Upper lobe of right lung (tissue), 1 donor: ENCODE measurements around the gene ZNF648. TPM values are rescaled to one million over a fixed set of nuclear protein-coding genes. Genes with fewer than 3 reads are reported as not detected.
A peak's percentile ranks its signal among the peaks of the same experiment; 100 is the strongest.
"Not testable (repeated sequence)": the region's sequence is repeated elsewhere in the genome, so short reads cannot be mapped to it uniquely, and the experiment has no call there.

Experiments used
- ATAC-seq: fragments of 200-7000 bp; cut with Tn5 transposase; one replicate; pipeline ENCODE4 v1.9.1; 2020; ENCODE audit warnings: mild to moderate bottlenecking, moderate library complexity
- DNase-seq: peaks from one replicate; pipeline ENCODE4 v3.0.0-alpha.2; 2020
- H3K27ac ChIP-seq: fragments of 200-600 bp; one replicate; pipeline ENCODE4 v1.8.0; 2022
- H3K27me3 ChIP-seq: fragments of 200-600 bp; one replicate; pipeline ENCODE4 v1.8.0; 2022; ENCODE audit warnings: mild to moderate bottlenecking
- H3K36me3 ChIP-seq: fragments of 200-600 bp; one replicate; pipeline ENCODE4 v1.8.0; 2022
- H3K4me1 ChIP-seq: fragments of 200-600 bp; one replicate; pipeline ENCODE4 v1.8.0; 2022
- H3K4me3 ChIP-seq: fragments of 200-600 bp; one replicate; pipeline ENCODE4 v1.8.0; 2022; ENCODE audit warnings: mild to moderate bottlenecking
- H3K9me3 ChIP-seq: fragments of 200-600 bp; one replicate; pipeline ENCODE4 v1.8.0; 2022
- CTCF ChIP-seq: fragments of 200-600 bp; IDR thresholded peaks from one replicate; pipeline ENCODE4 v1.8.0; 2022; ENCODE audit warnings: antibody characterized with exemption
- intact Hi-C: fragments of 100-400 bp; cut with DNase I; formaldehyde crosslinking; loops from one replicate; pipeline ENCODE4 v1.11.0; 2022
- total RNA-seq: library from RNA; stranded (reverse); fragmentation: NEBNext Ultra II Directional; extraction: Animal tissue kit (Norgen Biotek cat#: 25700); gene quantifications from one replicate; pipeline ENCODE4 v1.2.1, GENCODE V29; 2021
- donor health status: DM: no; HTN: yes; CAD: no; lungs with severe emphysema.

The ZNF648 gene
- total RNA-seq, 1 donor from 2014 or later = not detected

- DNase-seq (no peak), ATAC-seq (no peak)
- H3K36me3 ChIP-seq = no peaks in the 10 kb centered on the region
- no peak overlapping the region for H3K27ac ChIP-seq
- H3K27me3 ChIP-seq = peaks cover 18% of the 10 kb centered on the region
- H3K9me3 ChIP-seq = no peaks in the 10 kb centered on the region
- TF ChIP-seq CTCF = no peak
- intact Hi-C loops = no loop called here
- H3K4me3 ChIP-seq = no peak overlapping the region
- no peaks in the 10 kb centered on the region for H3K4me1 ChIP-seq
Measured at GRCh38 chr1:182052355-182052754, 9.2 kb downstream of the ZNF648 start.

- no peak for TF ChIP-seq CTCF
- no peaks in the 10 kb centered on the region for H3K36me3 ChIP-seq
- H3K4me1 ChIP-seq = no peaks in the 10 kb centered on the region
- DNase-seq (no peak), ATAC-seq (no peak)
- intact Hi-C loops = no loop called here
- peaks cover 14% of the 10 kb centered on the region for H3K27me3 ChIP-seq
- H3K27ac ChIP-seq = no peak overlapping the region
- H3K9me3 ChIP-seq = no peaks in the 10 kb centered on the region
- H3K4me3 ChIP-seq = no peak overlapping the region
Measured at GRCh38 chr1:182051938-182052337, 9.6 kb downstream of the ZNF648 start.

GRCh38 chr1:182050481-182051448 lies 10.7 kb downstream of the ZNF648 start:
- Histone ChIP-seq H3K27me3 (peaks cover 2% of the 10 kb centered on the region), H3K27ac (no peak overlapping the region), H3K36me3 (no peaks in the 10 kb centered on the region), H3K9me3 (no peaks in the 10 kb centered on the region), H3K4me3 (no peak overlapping the region), H3K4me1 (no peaks in the 10 kb centered on the region)
- intact Hi-C loops = no loop called here
- no peak for TF ChIP-seq CTCF
- DNase-seq (no peak), ATAC-seq (peak; percentile 62)

DNA sequence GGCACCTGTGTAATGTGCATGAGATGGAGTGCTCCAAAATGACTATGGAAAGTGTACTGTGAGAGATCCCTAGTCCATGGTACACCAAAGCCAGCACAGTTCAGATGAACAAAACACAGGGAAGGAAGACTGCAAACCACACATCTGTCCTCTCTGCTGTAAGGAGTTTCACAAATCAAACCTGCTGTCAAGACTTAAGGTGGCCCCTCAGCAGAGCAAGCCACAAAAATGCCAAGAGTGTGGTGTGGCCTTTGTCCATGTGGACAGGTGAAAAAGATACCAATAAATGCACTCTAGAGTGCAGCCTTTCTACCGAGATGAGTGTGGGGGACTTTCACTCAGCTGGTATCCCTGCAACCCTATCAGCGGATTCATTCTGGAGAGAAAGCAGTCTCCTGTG lies 12.9 kb downstream of the ZNF648 start:
- no peak for DNase-seq
- Histone ChIP-seq H3K4me1 (no peaks in the 10 kb centered on the region), H3K27me3 (no peaks in the 10 kb centered on the region), H3K27ac (no peak overlapping the region), H3K9me3 (no peaks in the 10 kb centered on the region), H3K4me3 (no peak overlapping the region), H3K36me3 (no peaks in the 10 kb centered on the region)
- TF ChIP-seq CTCF = no peak
- intact Hi-C loops = no loop called here
- ATAC-seq = no peak

GRCh38 chr1:182046763-182047162 lies 14.7 kb downstream of the ZNF648 start:
- intact Hi-C loops = no loop called here
- H3K4me1 ChIP-seq = no peaks in the 10 kb centered on the region
- ATAC-seq (no peak), DNase-seq (no peak)
- TF ChIP-seq CTCF = no peak
- H3K36me3 ChIP-seq = no peaks in the 10 kb centered on the region
- no peaks in the 10 kb centered on the region for H3K27me3 ChIP-seq
- no peaks in the 10 kb centered on the region for H3K9me3 ChIP-seq
- no peak overlapping the region for H3K4me3 ChIP-seq
- no peak overlapping the region for H3K27ac ChIP-seq

GRCh38 chr1:182045481-182045880 lies 16.0 kb downstream of the ZNF648 start:
- DNase-seq, H3K9me3 ChIP-seq, intact Hi-C loops, H3K4me3 ChIP-seq, H3K36me3 ChIP-seq, H3K4me1 ChIP-seq, H3K27ac ChIP-seq, H3K27me3 ChIP-seq, ATAC-seq: not testable (repeated sequence)
